CD14-positive monocyte (primary cell): Measurements from ENCODE around the gene DMBX1. TPM values are rescaled to one million over a fixed set of nuclear protein-coding genes. Genes with fewer than 3 reads are reported as not detected.

ENCODE experiments used
- DNase-seq, 3 donors: peaks; one replicate each; pipeline ENCODE4 v3.0.0-alpha.2; 2011 to 2022
- H2AFZ ChIP-seq: 2 replicates; pipeline ENCODE4 v1.6.0; 2012; ENCODE audit warnings: mild to moderate bottlenecking, low read depth, low read length, inconsistent platforms; ENCODE audit not compliant: insufficient read depth, poor library complexity, severe bottlenecking
- H3K27ac ChIP-seq, 2 donors: 1 replicate in 1 of 2; 2 replicates in 1 of 2; pipeline ENCODE4 v1.5.1; 2012 to 2013; ENCODE audit warnings: low read length in 2 of 2, control low read depth in 1 of 2, inconsistent platforms in 1 of 2, low read depth in 1 of 2, mild to moderate bottlenecking in 1 of 2
- H3K27me3 ChIP-seq, 2 donors: one replicate each; pipeline versions ENCODE4 v1.6.0 to v1.6.1; 2011 to 2013; ENCODE audit warnings: low read length in 2 of 2; ENCODE audit not compliant: control insufficient read depth in 2 of 2, insufficient read depth in 2 of 2
- H3K36me3 ChIP-seq, 2 donors: replicated peaks in 1 of 2; 1 replicate in 1 of 2; 2 replicates in 1 of 2; pipeline versions ENCODE4 v1.5.1 to v1.6.1; 2012 to 2013; ENCODE audit warnings: low read length in 2 of 2, control low read depth in 1 of 2, inconsistent platforms in 1 of 2, mild to moderate bottlenecking in 1 of 2; ENCODE audit not compliant: insufficient read depth in 2 of 2, control insufficient read depth in 1 of 2
- H3K4me1 ChIP-seq, 2 donors: 1 replicate in 1 of 2; 2 replicates in 1 of 2; pipeline versions ENCODE4 v1.5.1 to v1.6.1; 2012 to 2013; ENCODE audit warnings: low read length in 2 of 2, control low read depth in 1 of 2, inconsistent platforms in 1 of 2, mild to moderate bottlenecking in 1 of 2, moderate library complexity in 1 of 2; ENCODE audit not compliant: insufficient read depth in 2 of 2, control insufficient read depth in 1 of 2
- H3K4me2 ChIP-seq: replicated peaks from 2 replicates; pipeline ENCODE3; 2012; ENCODE audit warnings: low read length, moderate library complexity, mild to moderate bottlenecking; ENCODE audit not compliant: poor library complexity, severe bottlenecking; ENCODE audit errors: extremely low read depth
- H3K4me3 ChIP-seq, 3 experiments: fragments of 200-600 bp in 1 of 3; sonication (generic) in 1 of 3; replicated peaks in 1 of 3; 1 replicate in 2 of 3; 2 replicates in 1 of 3; pipeline ENCODE4 v1.5.1; 2011 to 2013; ENCODE audit warnings: low read length in 3 of 3, mild to moderate bottlenecking in 3 of 3, control low read depth in 2 of 3, low read depth in 2 of 3, inconsistent platforms in 1 of 3, moderate library complexity in 1 of 3
- H3K79me2 ChIP-seq: 2 replicates; pipeline ENCODE4 v1.6.0; 2012; ENCODE audit warnings: mild to moderate bottlenecking, control low read depth, inconsistent platforms, low read length, moderate library complexity; ENCODE audit not compliant: insufficient read depth
- H3K9ac ChIP-seq: 2 replicates; pipeline ENCODE4 v1.6.0; 2017; ENCODE audit warnings: low read length, mild to moderate bottlenecking; ENCODE audit not compliant: insufficient read depth, poor library complexity, severe bottlenecking
- H3K9me3 ChIP-seq, 2 donors: replicated peaks in 1 of 2; 1 replicate in 1 of 2; 2 replicates in 1 of 2; pipeline versions ENCODE4 v1.5.1 to v1.6.1; 2012 to 2013; ENCODE audit warnings: low read length in 2 of 2, control low read depth in 1 of 2; ENCODE audit not compliant: control insufficient read depth in 1 of 2, insufficient read depth in 1 of 2
- H4K20me1 ChIP-seq: 2 replicates; pipeline ENCODE4 v1.6.0; 2012; ENCODE audit warnings: mild to moderate bottlenecking, low read length, control low read depth, moderate library complexity; ENCODE audit not compliant: insufficient read depth
- H3K27ac Mint-ChIP-seq, 7 donors: one replicate each; pipeline ENCODE4 v1.8.0; 2020; ENCODE audit warnings: mild to moderate bottlenecking in 7 of 7, mixed read lengths in 7 of 7, moderate library complexity in 6 of 7, inconsistent platforms in 2 of 7
- H3K27me3 Mint-ChIP-seq, 3 donors: one replicate each; pipeline ENCODE4 v1.8.0; 2021 to 2022; ENCODE audit warnings: low read depth in 3 of 3, mild to moderate bottlenecking in 3 of 3, mixed read lengths in 3 of 3, moderate library complexity in 3 of 3, inconsistent platforms in 1 of 3
- H3K36me3 Mint-ChIP-seq, 2 donors: one replicate each; pipeline ENCODE4 v1.8.0; 2020; ENCODE audit warnings: mixed read lengths in 2 of 2, inconsistent platforms in 1 of 2, mild to moderate bottlenecking in 1 of 2
- H3K4me1 Mint-ChIP-seq: one replicate; pipeline ENCODE4 v1.8.0; 2020; ENCODE audit warnings: mild to moderate bottlenecking, mixed read lengths
- H3K4me3 Mint-ChIP-seq, 2 donors: one replicate each; pipeline ENCODE4 v1.8.0; 2020; ENCODE audit warnings: mild to moderate bottlenecking in 2 of 2, mixed read lengths in 2 of 2, moderate library complexity in 1 of 2
- H3K9me3 Mint-ChIP-seq, 7 donors: one replicate each; pipeline ENCODE4 v1.8.0; 2020 to 2022; ENCODE audit warnings: mixed read lengths in 7 of 7, mild to moderate bottlenecking in 6 of 7, moderate library complexity in 6 of 7, inconsistent platforms in 2 of 7
- WGBS: methylation state at CpG from one replicate; pipeline ENCODE4 v1.1.5; 2013; ENCODE audit warnings: missing lambda C conversion rate; ENCODE audit not compliant: insufficient coverage; 5-methylcytosine and 5-hydroxymethylcytosine counted together
- intact Hi-C, 2 donors: fragments of 100-400 bp; cut with micrococcal nuclease; formaldehyde crosslinking; loops; one replicate each; pipeline versions ENCODE4 v1.15.0 to v1.15.1; 2023
- polyA plus RNA-seq, 3 donors: library from polyadenylated mRNA; depleted of rRNA in 1 of 3; unstranded in 2 of 3; stranded (reverse) in 1 of 3; fragments of 300-500 nt in 2 of 3; fragments of >200 nt in 1 of 3; fragmentation: Illumina TruSeq in 2 of 3; gene quantifications; 1 replicate in 2 of 3; 2 replicates in 1 of 3; pipeline ENCODE4 v1.2.3, GENCODE V29; 2012 to 2021
- TF ChIP-seq, protein P1 (sequence below): fragments of 200-600 bp; IDR thresholded peaks from one replicate; pipeline ENCODE4 v1.8.0; 2022; ENCODE audit warnings: antibody characterized with exemption, mild to moderate bottlenecking

DMBX1 gene
- polyA plus RNA-seq, 3 donors = not detected

DNA sequence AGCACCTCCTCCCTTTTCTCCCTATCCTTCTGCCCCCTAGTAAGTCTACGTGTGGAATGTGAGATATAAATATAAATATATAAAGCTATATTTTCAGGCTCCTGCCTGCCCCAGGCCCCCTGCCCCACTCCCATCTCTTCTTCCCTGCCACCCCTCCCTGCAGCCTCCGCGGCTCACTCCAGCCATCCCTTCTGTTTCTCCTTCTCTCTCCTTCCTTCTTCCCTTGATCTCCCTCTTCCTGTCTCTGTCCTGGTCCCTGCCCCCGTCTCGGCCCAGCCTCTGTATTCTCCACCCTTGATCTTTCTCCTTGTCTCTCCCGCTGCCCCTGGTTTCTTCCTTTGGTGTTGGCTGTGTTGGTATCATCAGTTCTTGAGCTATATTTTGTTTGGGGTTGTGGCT, 23.2 kb downstream of the DMBX1 start:
- peak overlapping the region in 2 of 7 donors; percentile 25 to 43 for H3K27ac Mint-ChIP-seq
- no peaks in the 10 kb centered on the region for H3K4me1 ChIP-seq
- H2AFZ ChIP-seq = no peak overlapping the region
- H4K20me1 ChIP-seq = no peaks in the 10 kb centered on the region
- no peaks in the 10 kb centered on the region for H3K4me1 Mint-ChIP-seq
- no peaks in the 10 kb centered on the region for H3K9me3 ChIP-seq
- no peaks in the 10 kb centered on the region for H3K9me3 Mint-ChIP-seq
- H3K4me3 ChIP-seq = no peak overlapping the region
- peaks cover 16 to 41% (median 29%) of the 10 kb centered on the region in 3 donors for H3K27me3 Mint-ChIP-seq
- no peak overlapping the region for H3K4me2 ChIP-seq
- no peaks in the 10 kb centered on the region for H3K36me3 ChIP-seq
- H3K4me3 Mint-ChIP-seq = no peak overlapping the region
- DNase-seq = no peak
- H3K27me3 ChIP-seq = peaks cover 4 to 24% of the 10 kb centered on the region in 2 donors
- no peaks in the 10 kb centered on the region for H3K79me2 ChIP-seq
- H3K27ac ChIP-seq = no peak overlapping the region
- 50% methylated on average over 2 of the region's 6 CpGs for WGBS
- no peaks in the 10 kb centered on the region for H3K36me3 Mint-ChIP-seq
- intact Hi-C loops = no loop called here
- TF ChIP-seq, protein P1, sequence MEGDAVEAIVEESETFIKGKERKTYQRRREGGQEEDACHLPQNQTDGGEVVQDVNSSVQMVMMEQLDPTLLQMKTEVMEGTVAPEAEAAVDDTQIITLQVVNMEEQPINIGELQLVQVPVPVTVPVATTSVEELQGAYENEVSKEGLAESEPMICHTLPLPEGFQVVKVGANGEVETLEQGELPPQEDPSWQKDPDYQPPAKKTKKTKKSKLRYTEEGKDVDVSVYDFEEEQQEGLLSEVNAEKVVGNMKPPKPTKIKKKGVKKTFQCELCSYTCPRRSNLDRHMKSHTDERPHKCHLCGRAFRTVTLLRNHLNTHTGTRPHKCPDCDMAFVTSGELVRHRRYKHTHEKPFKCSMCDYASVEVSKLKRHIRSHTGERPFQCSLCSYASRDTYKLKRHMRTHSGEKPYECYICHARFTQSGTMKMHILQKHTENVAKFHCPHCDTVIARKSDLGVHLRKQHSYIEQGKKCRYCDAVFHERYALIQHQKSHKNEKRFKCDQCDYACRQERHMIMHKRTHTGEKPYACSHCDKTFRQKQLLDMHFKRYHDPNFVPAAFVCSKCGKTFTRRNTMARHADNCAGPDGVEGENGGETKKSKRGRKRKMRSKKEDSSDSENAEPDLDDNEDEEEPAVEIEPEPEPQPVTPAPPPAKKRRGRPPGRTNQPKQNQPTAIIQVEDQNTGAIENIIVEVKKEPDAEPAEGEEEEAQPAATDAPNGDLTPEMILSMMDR = no peak
- H3K9ac ChIP-seq = no peak overlapping the region

- peaks cover 17 to 45% (median 32%) of the 10 kb centered on the region in 3 donors for H3K27me3 Mint-ChIP-seq
- H3K9ac ChIP-seq = no peak overlapping the region
- H3K4me1 ChIP-seq = no peaks in the 10 kb centered on the region
- no peak for DNase-seq
- H3K36me3 ChIP-seq = no peaks in the 10 kb centered on the region
- H3K9me3 ChIP-seq = no peaks in the 10 kb centered on the region
- no peak overlapping the region for H3K4me3 Mint-ChIP-seq
- no peak overlapping the region for H3K27ac ChIP-seq
- no peak overlapping the region for H3K4me3 ChIP-seq
- no peak overlapping the region for H3K27ac Mint-ChIP-seq
- no peak overlapping the region for H2AFZ ChIP-seq
- intact Hi-C loops = no loop called here
- WGBS = 74% methylated on average over 5 of the region's 5 CpGs
- TF ChIP-seq, protein P1 = no peak
- no peak overlapping the region for H3K4me2 ChIP-seq
- no peaks in the 10 kb centered on the region for H3K79me2 ChIP-seq
- H3K27me3 ChIP-seq = peaks cover 4 to 28% of the 10 kb centered on the region in 2 donors
- H3K4me1 Mint-ChIP-seq = no peaks in the 10 kb centered on the region
- H3K9me3 Mint-ChIP-seq = no peaks in the 10 kb centered on the region
- H4K20me1 ChIP-seq = no peaks in the 10 kb centered on the region
- no peaks in the 10 kb centered on the region for H3K36me3 Mint-ChIP-seq
These were observed 23.9 kb downstream of the DMBX1 start for GRCh38 chr1:46513536-46513935.
